Activated naive CD8-positive, alpha-beta T cell treated with anti-CD3 and anti-CD28 coated beads, Interleukin-2, amount 50 U/mL, for 24 hours (primary cell): ENCODE results near the gene SKI.

Source experiments
- ATAC-seq: fragments of 150-1000 bp; cut with Tn5 transposase; one replicate; pipeline ENCODE4 v1.10.0; 2021
- DNase-seq: peaks from one replicate; pipeline ENCODE4 v3.0.0; 2021
- H3K27ac Mint-ChIP-seq: one replicate; pipeline ENCODE4 v1.8.0; 2021; ENCODE audit warnings: mild to moderate bottlenecking, mixed read lengths
- H3K27me3 Mint-ChIP-seq: one replicate; pipeline ENCODE4 v1.8.0; 2021; ENCODE audit warnings: mixed read lengths
- H3K36me3 Mint-ChIP-seq: one replicate; pipeline ENCODE4 v1.8.0; 2021; ENCODE audit warnings: low read depth, mixed read lengths
- H3K4me1 Mint-ChIP-seq: one replicate; pipeline ENCODE4 v1.8.0; 2021; ENCODE audit warnings: mixed read lengths
- H3K4me3 Mint-ChIP-seq: one replicate; pipeline ENCODE4 v1.8.0; 2021; ENCODE audit warnings: mild to moderate bottlenecking, moderate library complexity, mixed read lengths
- H3K9me3 Mint-ChIP-seq: one replicate; pipeline ENCODE4 v1.8.0; 2021; ENCODE audit warnings: mixed read lengths

The SKI gene

DNA sequence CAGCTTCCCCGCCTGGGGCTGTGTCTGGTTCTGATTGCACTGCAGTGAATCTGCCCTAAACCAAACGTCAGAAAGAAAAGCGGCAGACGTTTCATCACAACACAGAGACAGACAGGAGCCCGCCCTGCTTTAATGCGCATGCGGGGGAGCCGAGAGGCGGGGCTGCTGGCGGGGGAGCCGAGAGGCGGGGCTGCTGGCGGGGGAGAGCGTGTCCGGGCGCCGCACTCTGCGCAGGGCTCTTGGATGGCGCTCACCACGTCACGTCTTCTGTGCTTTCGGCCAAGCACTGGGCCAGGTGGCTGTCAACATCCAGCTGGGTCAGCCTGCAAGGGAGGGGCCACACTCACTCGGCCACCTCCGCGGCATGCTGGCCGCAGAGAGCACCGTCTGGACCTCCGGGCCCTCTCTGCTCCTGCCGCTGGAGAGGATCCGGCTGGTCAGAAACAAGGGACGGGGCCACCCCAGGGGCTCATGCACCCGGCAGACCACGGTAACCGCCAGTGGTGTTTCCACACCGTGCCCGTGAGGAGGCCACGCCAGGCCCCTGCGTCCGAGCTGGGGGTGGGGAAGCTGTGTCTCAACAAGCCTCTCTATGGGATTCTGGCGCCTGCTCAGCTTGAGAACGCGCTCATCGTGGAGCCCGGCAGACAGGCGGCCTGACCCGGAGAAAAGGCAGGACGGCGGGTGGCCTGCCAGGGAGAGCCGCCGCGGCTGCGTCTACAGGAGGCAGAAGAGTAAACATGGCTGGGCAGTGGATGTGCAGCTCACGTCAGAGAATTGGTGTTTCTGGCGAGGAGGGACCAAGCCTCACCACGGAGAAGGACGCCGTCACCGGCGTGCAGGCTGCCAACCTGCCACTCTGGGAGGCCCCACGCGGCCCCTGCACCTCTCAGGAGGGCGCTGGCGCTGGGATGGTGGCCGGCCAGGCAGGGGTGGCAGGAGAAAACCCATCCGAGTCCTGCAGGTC lies 38.4 kb upstream of the SKI start:
- H3K36me3 Mint-ChIP-seq, result peaks cover 4% of the 10 kb centered on the region
- peak overlapping the region; percentile 76 for H3K4me3 Mint-ChIP-seq
- H3K27ac Mint-ChIP-seq, result peak overlapping the region; percentile 70
- no peaks in the 10 kb centered on the region for H3K27me3 Mint-ChIP-seq
- no peaks in the 10 kb centered on the region for H3K9me3 Mint-ChIP-seq
- H3K4me1 Mint-ChIP-seq, result peaks cover 20% of the 10 kb centered on the region
- ATAC-seq, result peak; percentile 85
- peak; percentile 91 for DNase-seq

DNA sequence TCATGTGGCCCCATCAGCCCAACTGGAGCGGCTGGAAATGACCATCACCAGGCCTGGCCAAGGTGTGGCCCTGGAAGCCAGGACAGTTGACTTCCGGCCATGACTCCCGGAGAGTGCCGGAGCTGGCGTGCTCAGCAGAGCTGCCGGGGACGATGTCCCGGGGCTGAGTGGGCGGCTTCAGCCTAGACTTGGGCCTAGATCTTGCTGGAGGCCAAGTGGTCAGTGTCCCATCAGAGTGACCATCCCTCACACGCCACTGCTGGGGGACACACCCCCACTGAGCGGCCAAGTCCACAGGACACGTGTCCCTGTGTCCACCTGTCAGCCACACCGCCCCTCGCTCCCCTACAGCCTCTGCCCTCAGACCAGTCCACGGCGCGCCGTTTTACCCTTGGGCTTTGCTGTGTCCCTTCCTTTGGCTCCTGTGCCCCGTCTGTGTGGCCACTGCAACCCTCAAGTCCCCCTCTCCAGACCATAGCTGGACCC lies 37.6 kb upstream of the SKI start:
- Mint-ChIP-seq H3K27me3 (no peaks in the 10 kb centered on the region), H3K27ac (no peak overlapping the region), H3K4me1 (peaks cover 20% of the 10 kb centered on the region), H3K4me3 (peak overlapping the region; percentile 32), H3K36me3 (peaks cover 2% of the 10 kb centered on the region), H3K9me3 (no peaks in the 10 kb centered on the region)
- DNase-seq (no peak), ATAC-seq (no peak)

DNA sequence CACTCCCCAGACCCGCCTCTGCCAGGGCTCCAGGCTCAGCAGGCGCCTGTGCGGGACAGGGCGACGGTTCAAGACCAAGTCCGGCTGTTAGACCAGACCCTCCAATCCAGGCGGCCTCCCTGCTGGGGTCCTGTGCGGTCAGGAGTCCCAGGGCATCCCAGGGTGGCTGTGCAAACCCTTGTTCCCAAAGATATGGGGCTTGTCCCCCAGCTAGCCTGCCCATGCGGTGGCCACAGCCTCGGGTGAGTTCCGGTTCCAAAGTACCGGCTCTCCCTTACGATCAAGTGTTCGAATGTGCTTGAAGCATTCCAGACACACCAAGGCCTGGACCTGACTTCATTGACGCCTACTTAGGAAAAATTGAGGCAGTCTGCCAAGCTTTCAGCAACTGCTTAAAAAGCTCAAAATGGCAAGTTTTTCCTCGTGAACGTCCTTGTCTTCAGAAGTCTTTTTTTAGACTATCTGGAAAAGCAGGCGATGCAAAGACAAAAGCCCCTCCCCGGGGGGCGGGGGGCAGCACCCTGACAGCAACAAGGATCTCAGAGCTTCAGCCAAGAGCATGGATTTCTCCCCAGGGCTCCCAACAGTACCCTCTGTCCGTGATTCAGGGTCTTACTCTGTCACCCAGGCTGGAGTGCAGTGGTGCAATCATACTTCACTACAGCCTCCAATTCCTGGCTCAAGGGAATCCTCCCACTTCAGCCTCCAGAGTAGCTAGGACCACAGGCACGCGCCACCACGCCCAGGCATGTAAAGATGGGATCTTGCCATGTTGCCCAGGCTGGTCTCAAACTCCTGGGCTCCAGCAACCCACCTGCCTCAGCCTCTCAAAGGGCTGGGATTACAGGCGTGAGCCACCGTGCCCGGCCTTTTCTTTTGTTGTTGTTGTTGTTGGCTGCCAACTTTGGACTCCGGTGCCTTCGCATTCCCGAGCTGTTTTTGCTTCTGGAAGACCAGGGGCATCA lies 35.8 kb upstream of the SKI start:
- Mint-ChIP-seq H3K9me3 (no peaks in the 10 kb centered on the region), H3K36me3 (no peaks in the 10 kb centered on the region), H3K27ac (peak overlapping the region; percentile 65), H3K4me3 (peak overlapping the region; percentile 32), H3K4me1 (peaks cover 20% of the 10 kb centered on the region), H3K27me3 (no peaks in the 10 kb centered on the region)
- ATAC-seq (no peak), DNase-seq (no peak)

GRCh38 chr1:2193514-2194281 lies 34.4 kb upstream of the SKI start:
- peaks cover 27% of the 10 kb centered on the region for H3K4me1 Mint-ChIP-seq
- peak overlapping the region; percentile 76 for H3K4me3 Mint-ChIP-seq
- peak overlapping the region; percentile 72 for H3K27ac Mint-ChIP-seq
- no peaks in the 10 kb centered on the region for H3K36me3 Mint-ChIP-seq
- ATAC-seq (no peak), DNase-seq (no peak)
- no peaks in the 10 kb centered on the region for H3K9me3 Mint-ChIP-seq
- H3K27me3 Mint-ChIP-seq, result no peaks in the 10 kb centered on the region

GRCh38 chr1:2194319-2194897 lies 33.7 kb upstream of the SKI start, which contains the start of gene FAAP20:
FAAP20 (minus strand) TSS chr1:2194772; CDS start chr1:2194749, 23 bp downstream.
- H3K27ac Mint-ChIP-seq, result peak within 1 kb of the TSS; percentile 85
- no peaks in the 10 kb centered on the region for H3K27me3 Mint-ChIP-seq
- peak within 1 kb of the TSS; percentile 78 for H3K4me3 Mint-ChIP-seq
- no peaks in the 10 kb centered on the region for H3K36me3 Mint-ChIP-seq
- H3K4me1 Mint-ChIP-seq, result peaks cover 32% of the 10 kb centered on the region
- H3K9me3 Mint-ChIP-seq, result no peaks in the 10 kb centered on the region
- peak; percentile 72 for DNase-seq
- ATAC-seq, result peak; percentile 37

DNA sequence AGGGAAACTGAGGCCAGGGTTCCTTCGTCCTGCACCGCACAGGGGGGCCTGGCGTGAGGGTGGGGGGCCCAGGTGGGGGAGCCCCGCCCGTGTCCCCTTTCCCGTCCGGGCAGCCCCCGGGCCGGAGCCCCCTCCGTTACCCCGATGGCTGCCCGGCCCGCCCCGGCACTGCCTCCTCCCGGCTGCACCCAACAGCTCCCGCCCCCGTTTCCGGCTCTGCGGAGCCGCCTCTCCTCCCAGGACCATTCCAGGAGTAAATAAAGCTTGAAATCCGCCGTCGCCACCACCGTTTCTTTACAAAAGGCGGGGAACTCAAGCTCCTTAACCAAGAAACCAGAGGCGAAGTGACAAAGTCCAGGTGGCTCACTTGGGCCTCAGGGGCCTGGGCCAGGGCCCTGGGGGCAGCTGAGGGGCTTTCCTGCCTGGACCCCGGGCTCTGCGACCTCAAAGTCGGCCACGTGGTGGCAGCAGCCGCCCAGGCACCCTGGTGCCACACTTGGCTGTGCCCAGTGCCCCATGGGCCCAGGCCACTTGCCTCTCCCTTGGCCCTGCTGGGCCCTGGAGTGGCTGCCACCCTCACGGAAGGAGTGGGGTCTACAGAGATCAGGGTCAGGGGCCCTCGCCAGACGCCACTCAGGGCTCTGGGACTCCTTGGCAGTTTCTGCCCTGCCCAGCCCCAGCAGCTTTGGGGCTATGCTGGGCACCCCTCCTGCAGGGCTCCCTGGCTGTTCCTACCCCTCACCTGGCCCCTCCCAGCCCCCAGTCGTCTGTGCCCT lies 33.0 kb upstream of the SKI start:
- H3K36me3 Mint-ChIP-seq, result no peaks in the 10 kb centered on the region
- peaks cover 39% of the 10 kb centered on the region for H3K4me1 Mint-ChIP-seq
- ATAC-seq, result peak; percentile 67
- H3K27me3 Mint-ChIP-seq, result no peaks in the 10 kb centered on the region
- no peaks in the 10 kb centered on the region for H3K9me3 Mint-ChIP-seq
- DNase-seq, result peak; percentile 89
- peak overlapping the region; percentile 85 for H3K27ac Mint-ChIP-seq
- peak overlapping the region; percentile 78 for H3K4me3 Mint-ChIP-seq

DNA sequence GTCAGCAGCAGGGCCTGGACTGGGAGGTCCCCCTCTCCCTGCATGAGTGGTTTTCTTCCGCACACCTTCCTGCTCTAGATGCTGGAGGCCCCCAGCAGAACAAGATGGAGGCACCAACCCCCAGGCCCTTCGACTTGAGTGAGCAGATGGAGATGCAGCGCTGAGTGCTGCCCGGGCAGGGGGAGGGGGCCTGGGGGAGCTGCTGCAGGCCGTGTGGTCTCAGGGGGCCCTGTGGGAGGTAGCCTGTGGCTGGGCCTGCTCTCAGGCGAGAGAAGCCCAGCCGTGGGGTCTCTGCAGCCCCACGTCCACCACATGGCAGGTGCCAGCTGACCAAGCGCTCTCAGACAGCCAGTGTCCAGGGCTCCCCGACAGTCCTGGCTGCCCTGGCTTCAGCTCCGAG lies 32.3 kb upstream of the SKI start:
- H3K36me3 Mint-ChIP-seq, result no peaks in the 10 kb centered on the region
- no peaks in the 10 kb centered on the region for H3K27me3 Mint-ChIP-seq
- no peak overlapping the region for H3K27ac Mint-ChIP-seq
- no peak for ATAC-seq
- H3K4me3 Mint-ChIP-seq, result no peak overlapping the region
- no peak for DNase-seq
- H3K9me3 Mint-ChIP-seq, result no peaks in the 10 kb centered on the region
- peaks cover 38% of the 10 kb centered on the region for H3K4me1 Mint-ChIP-seq

DNA sequence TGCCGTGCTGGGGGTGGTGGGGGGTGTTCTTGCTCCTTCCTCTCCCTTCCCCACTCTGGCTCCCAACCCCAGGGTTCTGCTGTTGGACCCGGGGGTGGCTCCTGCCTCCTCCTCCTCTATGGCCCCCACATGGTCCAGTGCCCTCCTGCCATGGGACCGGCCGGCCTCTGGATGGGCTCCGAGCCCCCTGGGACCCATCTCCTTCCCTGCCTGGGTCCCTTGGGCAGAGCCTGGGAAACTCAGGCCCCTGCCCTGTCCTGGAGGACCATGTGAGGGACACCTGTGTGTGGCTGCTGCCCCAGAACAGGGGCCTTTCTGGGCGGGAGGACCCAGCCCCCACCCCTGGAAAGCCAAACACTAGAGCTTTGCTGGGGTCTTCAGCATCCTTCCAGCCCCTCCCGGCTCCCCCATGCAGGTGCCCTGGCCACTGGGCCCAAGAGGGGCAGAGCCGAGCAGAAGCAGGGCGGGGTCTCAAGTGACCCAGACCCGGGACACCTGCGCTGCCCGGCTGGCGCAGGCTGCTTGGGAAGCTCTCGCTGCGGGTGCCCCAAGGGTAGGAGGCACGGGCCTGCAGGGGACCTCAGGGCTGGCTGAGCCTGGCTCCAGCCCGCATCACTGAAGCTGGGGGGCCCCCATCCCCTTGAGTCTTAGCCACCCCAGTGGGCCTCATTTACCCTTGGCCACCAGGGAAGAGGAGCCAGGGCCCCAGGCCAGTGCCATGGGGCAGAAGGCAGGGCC lies 31.0 kb upstream of the SKI start:
- H3K4me1 Mint-ChIP-seq, result peaks cover 31% of the 10 kb centered on the region
- H3K27me3 Mint-ChIP-seq, result no peaks in the 10 kb centered on the region
- H3K9me3 Mint-ChIP-seq, result no peaks in the 10 kb centered on the region
- no peak for ATAC-seq
- no peak overlapping the region for H3K4me3 Mint-ChIP-seq
- H3K27ac Mint-ChIP-seq, result no peak overlapping the region
- no peaks in the 10 kb centered on the region for H3K36me3 Mint-ChIP-seq
- no peak for DNase-seq

DNA sequence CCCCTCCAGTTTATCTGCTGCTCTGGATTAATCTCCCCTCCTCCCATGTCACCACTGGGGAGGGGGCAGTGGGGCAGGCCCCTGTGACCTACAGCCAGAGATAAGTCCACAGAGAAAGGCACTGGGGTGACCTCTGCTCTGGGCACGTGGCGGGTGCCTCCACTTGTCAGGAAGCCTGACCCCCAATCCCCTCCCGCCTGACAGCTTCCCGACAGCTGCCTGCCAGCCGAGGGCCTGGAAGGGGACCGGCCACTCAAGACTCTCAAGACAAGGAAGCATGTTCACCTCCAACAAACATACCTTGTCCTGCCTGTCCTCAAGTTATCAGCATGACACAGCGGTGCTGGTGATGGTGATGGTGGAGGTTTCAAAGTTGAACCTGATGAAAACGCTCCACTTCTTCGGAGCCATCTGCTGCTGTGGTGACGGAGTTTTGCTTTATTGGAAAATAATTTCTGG lies 30.4 kb upstream of the SKI start:
- H3K36me3 Mint-ChIP-seq, result no peaks in the 10 kb centered on the region
- no peaks in the 10 kb centered on the region for H3K9me3 Mint-ChIP-seq
- H3K4me3 Mint-ChIP-seq, result no peak overlapping the region
- H3K4me1 Mint-ChIP-seq, result peaks cover 28% of the 10 kb centered on the region
- ATAC-seq, result no peak
- no peaks in the 10 kb centered on the region for H3K27me3 Mint-ChIP-seq
- H3K27ac Mint-ChIP-seq, result peak overlapping the region; percentile 42
- no peak for DNase-seq

GRCh38 chr1:2198571-2198970 lies 29.5 kb upstream of the SKI start:
- Mint-ChIP-seq H3K4me3 (peak overlapping the region; percentile 86), H3K27me3 (no peaks in the 10 kb centered on the region)

DNA sequence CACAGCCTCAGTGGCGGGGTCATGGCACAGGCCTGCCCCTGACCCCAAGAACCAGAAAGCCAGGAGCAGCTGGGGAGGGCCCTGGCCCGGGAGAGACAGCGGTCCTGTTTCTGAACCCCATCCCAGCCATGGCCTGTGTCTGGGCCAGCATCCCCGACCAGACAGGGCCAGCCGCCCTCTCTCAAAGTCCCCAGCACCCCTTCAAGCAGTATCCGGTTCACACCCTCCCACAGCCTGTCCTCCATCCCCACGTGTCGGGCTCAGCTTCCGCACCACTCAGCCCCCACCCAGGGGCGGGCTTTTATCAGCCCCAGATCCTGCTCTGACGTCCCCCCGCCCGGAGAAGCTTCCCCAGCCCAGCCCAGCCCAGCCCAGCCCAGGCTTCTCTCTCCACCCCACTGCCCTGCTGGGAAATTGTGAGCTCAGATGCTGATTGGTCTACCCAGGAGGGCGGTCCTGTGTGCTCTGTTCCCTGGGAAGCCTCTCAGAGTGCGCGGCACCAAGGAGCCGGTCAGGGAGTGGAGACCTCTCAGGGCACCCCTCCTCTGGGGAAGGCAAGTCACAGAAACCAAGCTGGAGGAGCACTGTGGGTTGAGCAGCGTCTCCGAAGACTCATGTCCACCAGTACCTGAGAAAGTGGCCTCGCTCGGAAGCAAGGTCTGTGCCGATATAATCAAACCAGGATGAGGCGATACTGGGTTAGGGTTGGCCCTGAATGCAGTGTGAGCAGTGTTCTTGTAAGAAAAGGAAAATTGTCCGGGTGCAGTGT lies 28.9 kb upstream of the SKI start:
- Mint-ChIP-seq H3K9me3 (no peaks in the 10 kb centered on the region), H3K4me1 (peaks cover 23% of the 10 kb centered on the region), H3K27me3 (no peaks in the 10 kb centered on the region), H3K27ac (peak overlapping the region; percentile 88), H3K36me3 (no peaks in the 10 kb centered on the region), H3K4me3 (peak overlapping the region; percentile 86)
- DNase-seq (peak; percentile 84), ATAC-seq (peak; percentile 80)

More at GRCh38 chr1:2198571-2198970, 29.5 kb upstream of the SKI start:
- DNase-seq, result no peak
- Mint-ChIP-seq H3K36me3 (no peaks in the 10 kb centered on the region), H3K27ac (peak overlapping the region; percentile 88), H3K9me3 (no peaks in the 10 kb centered on the region), H3K4me1 (peaks cover 23% of the 10 kb centered on the region)
- no peak for ATAC-seq
